ENCODE measurements around the gene BIRC7.
A peak's percentile ranks its signal among the peaks of the same experiment; 100 is the strongest.
"Not testable (repeated sequence)": the region's sequence is repeated elsewhere in the genome, so short reads cannot be mapped to it uniquely, and the experiment has no call there.

Gene BIRC7

GRCh38 chr20:63208346-63208909 is 27.3 kb upstream of the BIRC7 start:
- DNase-seq (ENCODE audit: low read depth) = no peak

- no peak for DNase-seq (ENCODE audit: low read depth)
These were observed 25.6 kb upstream of the BIRC7 start for GRCh38 chr20:63210011-63210605.

GRCh38 chr20:63212393-63212730 is 23.3 kb upstream of the BIRC7 start:
- DNase-seq (ENCODE audit: low read depth) = no peak

- no peak for DNase-seq (ENCODE audit: low read depth)
These were observed 22.9 kb upstream of the BIRC7 start for GRCh38 chr20:63212792-63213191.

- DNase-seq (ENCODE audit: low read depth) = no peak
These were observed 21.2 kb upstream of the BIRC7 start for GRCh38 chr20:63214514-63214913.

GRCh38 chr20:63215101-63216040 is 20.3 kb upstream of the BIRC7 start:
- peak; percentile 20 for DNase-seq (ENCODE audit: low read depth)

- DNase-seq (ENCODE audit: low read depth) = peak; percentile 87
These were observed 19.5 kb upstream of the BIRC7 start, which contains the start of gene YTHDF1 for GRCh38 chr20:63216041-63216848. YTHDF1 (minus strand) TSS chr20:63216131; CDS start chr20:63215892, 239 bp downstream.

GRCh38 chr20:63216849-63217471 is 18.7 kb upstream of the BIRC7 start:
- DNase-seq (ENCODE audit: low read depth) = no peak

- no peak for DNase-seq (ENCODE audit: low read depth)
These were observed 18.0 kb upstream of the BIRC7 start for GRCh38 chr20:63217706-63218105.

- DNase-seq (ENCODE audit: low read depth) = no peak
These were observed 16.8 kb upstream of the BIRC7 start for GRCh38 chr20:63218701-63219446.

- DNase-seq (ENCODE audit: low read depth) = no peak
These were observed 16.3 kb upstream of the BIRC7 start for GRCh38 chr20:63219447-63219821.

- DNase-seq (ENCODE audit: low read depth) = no peak
These were observed 15.7 kb upstream of the BIRC7 start for GRCh38 chr20:63219866-63220521.

GRCh38 chr20:63220696-63221399 is 14.9 kb upstream of the BIRC7 start:
- DNase-seq (ENCODE audit: low read depth) = no peak

- DNase-seq (ENCODE audit: low read depth) = not testable (repeated sequence)
These were observed 14.2 kb upstream of the BIRC7 start for GRCh38 chr20:63221400-63222053.

- DNase-seq (ENCODE audit: low read depth) = no peak
These were observed 13.2 kb upstream of the BIRC7 start for GRCh38 chr20:63222541-63222940.

- no peak for DNase-seq (ENCODE audit: low read depth)
These were observed 12.4 kb upstream of the BIRC7 start for GRCh38 chr20:63223121-63223825.

- DNase-seq (ENCODE audit: low read depth) = no peak
These were observed 11.9 kb upstream of the BIRC7 start for GRCh38 chr20:63223826-63224207.

- no peak for DNase-seq (ENCODE audit: low read depth)
These were observed 11.2 kb upstream of the BIRC7 start for GRCh38 chr20:63224412-63225081.

Measured in GM04504 (cell line).